VCaP (cell line): ENCODE results near the gene ITGA6.
"Not testable (repeated sequence)": the region's sequence is repeated elsewhere in the genome, so short reads cannot be mapped to it uniquely, and the experiment has no call there.

Experiments
- H3K27ac ChIP-seq: fragments of 450-650 bp; 2 replicates; pipeline ENCODE4 v1.5.1; 2017
- CTCF ChIP-seq: fragments of 450-650 bp; conservative IDR thresholded peaks from 2 replicates; pipeline ENCODE4 v1.5.1; 2017; ENCODE audit warnings: mild to moderate bottlenecking, moderate library complexity

The ITGA6 gene

GRCh38 chr2:172525601-172526000 lies 98.2 kb downstream of the ITGA6 start:
- TF ChIP-seq CTCF, result no peak
- no peak overlapping the region for H3K27ac ChIP-seq

- no peak for TF ChIP-seq CTCF
- H3K27ac ChIP-seq, result no peak overlapping the region
These were observed 103.9 kb downstream of the ITGA6 start for GRCh38 chr2:172531309-172531708.

GRCh38 chr2:172532461-172532860 lies 105.1 kb downstream of the ITGA6 start:
- not testable (repeated sequence) for H3K27ac ChIP-seq

- no peak for TF ChIP-seq CTCF
- H3K27ac ChIP-seq, result no peak overlapping the region
These were observed 106.3 kb downstream of the ITGA6 start for GRCh38 chr2:172533687-172534086.

GRCh38 chr2:172535119-172535518 lies 107.7 kb downstream of the ITGA6 start:
- no peak for TF ChIP-seq CTCF
- H3K27ac ChIP-seq, result no peak overlapping the region

GRCh38 chr2:172537851-172538250 lies 110.5 kb downstream of the ITGA6 start:
- not testable (repeated sequence) for H3K27ac ChIP-seq

- H3K27ac ChIP-seq, result no peak overlapping the region
- no peak for TF ChIP-seq CTCF
These were observed 112.4 kb downstream of the ITGA6 start for GRCh38 chr2:172539767-172540166.

- no peak overlapping the region for H3K27ac ChIP-seq
- no peak for TF ChIP-seq CTCF
These were observed 113.0 kb downstream of the ITGA6 start for GRCh38 chr2:172540421-172540820.

- no peak for TF ChIP-seq CTCF
- peak overlapping the region; percentile 26 for H3K27ac ChIP-seq
These were observed 118.2 kb downstream of the ITGA6 start for GRCh38 chr2:172545408-172546075.
